Heart left ventricle (tissue), 13 donors: Measurements from ENCODE around the gene NACC2.

Source experiments
- POLR2A ChIP-seq, 2 donors: fragments of 450-650 bp; IDR thresholded peaks; one replicate each; pipeline ENCODE4 v1.6.1; 2017; ENCODE audit warnings: antibody characterized with exemption in 2 of 2, mild to moderate bottlenecking in 2 of 2, moderate library complexity in 2 of 2
- TF ChIP-seq, protein P1 (sequence below), 12 donors: fragments of 200-600 bp; sonication (generic) in 4 of 12; IDR thresholded peaks; one replicate each; pipeline versions ENCODE4 v1.5.0 to v1.8.0; 2018 to 2022; ENCODE audit warnings: antibody characterized with exemption in 12 of 12, mild to moderate bottlenecking in 5 of 12
- donor health status: ischemic (EF 13 %, LVEDD 7.1; RV severe dilation, severe dysfunction).
- donor health status: DM: no; HTN: yes; CAD: no.
- donor health status: DM: no; HTN: no; CAD: no.
- donor health status: ischemic (EF 25% LVEDD 6.9; RV normal size, moderate dysfunction).
- donor health status: ischemic (EF 25% LVEDD 5.7; RV mildly dilated, moderate dysfunction).
- donor health status: ischemic (EF 35%, LVEDD 5.7; RV mildly dilated, moderate dysfunction).
- donor health status: nonischemic (EF 11% LVEDD 7.7; RV severe dilation, severe dysfunction).
- donor health status: DM: yes; HTN: yes; CAD: no.
- donor health status: PGD.
- donor health status: ischemic (EF 29% LVEDD 5.4; RV normal size, mild dysfunction).
- donor health status: nonischemic (EF 23%, LVEDD 6.1; RV moderate dilation, normal function).

- TF ChIP-seq POLR2A (IDR thresholded peaks at IDR 0.05): no peak
- TF ChIP-seq, protein P1, sequence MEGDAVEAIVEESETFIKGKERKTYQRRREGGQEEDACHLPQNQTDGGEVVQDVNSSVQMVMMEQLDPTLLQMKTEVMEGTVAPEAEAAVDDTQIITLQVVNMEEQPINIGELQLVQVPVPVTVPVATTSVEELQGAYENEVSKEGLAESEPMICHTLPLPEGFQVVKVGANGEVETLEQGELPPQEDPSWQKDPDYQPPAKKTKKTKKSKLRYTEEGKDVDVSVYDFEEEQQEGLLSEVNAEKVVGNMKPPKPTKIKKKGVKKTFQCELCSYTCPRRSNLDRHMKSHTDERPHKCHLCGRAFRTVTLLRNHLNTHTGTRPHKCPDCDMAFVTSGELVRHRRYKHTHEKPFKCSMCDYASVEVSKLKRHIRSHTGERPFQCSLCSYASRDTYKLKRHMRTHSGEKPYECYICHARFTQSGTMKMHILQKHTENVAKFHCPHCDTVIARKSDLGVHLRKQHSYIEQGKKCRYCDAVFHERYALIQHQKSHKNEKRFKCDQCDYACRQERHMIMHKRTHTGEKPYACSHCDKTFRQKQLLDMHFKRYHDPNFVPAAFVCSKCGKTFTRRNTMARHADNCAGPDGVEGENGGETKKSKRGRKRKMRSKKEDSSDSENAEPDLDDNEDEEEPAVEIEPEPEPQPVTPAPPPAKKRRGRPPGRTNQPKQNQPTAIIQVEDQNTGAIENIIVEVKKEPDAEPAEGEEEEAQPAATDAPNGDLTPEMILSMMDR (IDR thresholded peaks at IDR 0.05): no peak
Observed at GRCh38 chr9:136075881-136076678, 19.0 kb downstream of the NACC2 start.
